Measurements from ENCODE around the gene TMEM179. TPM values are rescaled to one million over a fixed set of nuclear protein-coding genes. Genes with fewer than 3 reads are reported as not detected.

The TMEM179 gene
- total and polyA plus RNA-seq, 2 of the 13 experiments (the other 11 are each of a cell fraction or from before 2014, with no cell fraction given) = not detected

GRCh38 chr14:104600141-104600643 is 4.4 kb downstream of the TMEM179 start (continued):
- TF ChIP-seq ZBTB49 (CRISPR knock-in tag; IDR thresholded peaks at IDR 0.05; ENCODE audit: borderline replicate concordance) (no peak), GATA4 (IDR thresholded peaks at IDR 0.05; ENCODE audit: borderline replicate concordance, low read depth) (no peak), ZBTB3 (CRISPR knock-in tag; IDR thresholded peaks at IDR 0.05; ENCODE audit: borderline replicate concordance, low read depth) (no peak), TEAD2 (CRISPR knock-in tag; IDR thresholded peaks at IDR 0.05) (no peak), DRAP1 (CRISPR knock-in tag; IDR thresholded peaks at IDR 0.05) (no peak), YEATS2 (CRISPR knock-in tag; IDR thresholded peaks at IDR 0.05; ENCODE audit: borderline replicate concordance) (no peak), GFI1 (CRISPR knock-in tag; IDR thresholded peaks at IDR 0.05; ENCODE audit: borderline replicate concordance) (no peak), ZBTB33 (CRISPR knock-in tag; IDR thresholded peaks at IDR 0.05) (no peak), ZNF879 (CRISPR knock-in tag; IDR thresholded peaks at IDR 0.05) (no peak), ZFAT (CRISPR knock-in tag; conservative IDR thresholded peaks at IDR 0.05) (no peak), ZC3H13 (CRISPR knock-in tag; IDR thresholded peaks at IDR 0.05) (no peak)

Measured in HepG2 (cell line).